Measurements from ENCODE around the gene PER1. TPM values are rescaled to one million over a fixed set of nuclear protein-coding genes. Genes with fewer than 3 reads are reported as not detected.

The PER1 gene
- total and polyA plus RNA-seq, 9 of the 15 experiments (the other 6 are each of a cell fraction or from before 2014, with no cell fraction given), result 0.13 to 26.0 (median 3.4) TPM

- H2AFZ ChIP-seq (ENCODE audit: low read depth, low read length), result peak overlapping the region; percentile 49
- ATAC-seq (no peak), DNase-seq (ENCODE audit: extremely low read depth in 1 of 4, low spot score in 3 of 4) (no peak), FAIRE-seq (peak; percentile 19)
- intact Hi-C loops (cut with micrococcal nuclease) (loop anchor here (5.0 kb wide), 2 partner anchors 37 to 52 kb away; partner anchors contain the start of gene HES7), in situ Hi-C loops (cut with MboI) (no loop called here)
- no peaks in the 10 kb centered on the region for H3K36me3 ChIP-seq (ENCODE audit: control insufficient read depth, insufficient read depth, low read length)
- peak overlapping the region; percentile 83 to 84; a peak in 3 of 4 replicates for H3K9ac ChIP-seq (ENCODE audit: insufficient read depth in 1 of 2, low read depth in 2 of 2, low read length in 2 of 2)
- no peaks in the 10 kb centered on the region for H3K9me1 ChIP-seq (ENCODE audit: control insufficient read depth, insufficient read depth, low read length)
- peak overlapping the region; percentile 27 for H3K4me3 ChIP-seq
- H3K79me2 ChIP-seq (ENCODE audit: control insufficient read depth, insufficient read depth, low read length), result peaks cover 10% of the 10 kb centered on the region
- H3K9me3 ChIP-seq (replicated peaks; ENCODE audit: control insufficient read depth, insufficient read depth, low read depth, low read length), result no peaks in the 10 kb centered on the region
- ChIA-PET CTCF (ENCODE audit: low intra/inter-chr PET ratio) (no interaction called here), POLR2A (interaction anchor here (0.5 to 4.7 kb wide), 33 partner anchors 10 to 689 kb away, joined by 3 to 105 read pairs (median 6); partner anchors contain the start of genes AURKB, BORCS6, HES7 and MPDU1)
- BruUV-seq (replicated peaks), result no TSS peak
- peaks cover 23 to 56% of the 10 kb centered on the region in 2 experiments; a peak in 4 of 5 replicates for H3K4me1 ChIP-seq (replicated peaks in 1 of 2; ENCODE audit: control insufficient read depth in 2 of 2, insufficient read depth in 2 of 2, low read length in 2 of 2)
- H3K27me3 ChIP-seq (ENCODE audit: control insufficient read depth in 2 of 2, insufficient read depth in 2 of 2, low read length in 2 of 2), result no peaks in the 10 kb centered on the region
- peak overlapping the region; percentile 99 for H3K27ac ChIP-seq (ENCODE audit: extremely low read depth, low read depth, low read length)
- 2% methylated on average over 14 of the region's 14 CpGs for WGBS (ENCODE audit: insufficient coverage, low coverage, missing lambda C conversion rate)
- no peaks in the 10 kb centered on the region; the same call in 1 of the 2 replicates for H4K20me1 ChIP-seq (replicated peaks; ENCODE audit: control insufficient read depth, insufficient read depth, low read length)
- peak overlapping the region; percentile 84 for H3K4me2 ChIP-seq (ENCODE audit: insufficient read depth, low read length)
- TF ChIP-seq GTF2E2 (tag; IDR thresholded peaks at IDR 0.05) (no peak), FOSL1 (tag; conservative IDR thresholded peaks at IDR 0.05) (0 out of 2 replicates have a peak, but pooled peaks have one; percentile 3), HCFC1 (IDR thresholded peaks at IDR 0.05; ENCODE audit: low read depth, low read length) (no peak), POLR2A (conservative IDR thresholded peaks at IDR 0.05) (no peak), ARID1B (IDR thresholded peaks at IDR 0.05) (no peak), MEF2D (tag; conservative IDR thresholded peaks at IDR 0.05; ENCODE audit: low read depth) (no peak), CBX3 (IDR thresholded peaks at IDR 0.05; ENCODE audit: borderline replicate concordance in 1 of 2, low read length in 2 of 2) (no peak), JUND (IDR thresholded peaks at IDR 0.05; ENCODE audit: borderline replicate concordance, low read depth, low read length) (no peak), JUND (tag; IDR thresholded peaks at IDR 0.05; ENCODE audit: borderline replicate concordance, low read depth, low read length) (no peak), NFXL1 (CRISPR knock-in tag; IDR thresholded peaks at IDR 0.05) (no peak), CBFA2T3 (IDR thresholded peaks at IDR 0.05) (no peak), RNF2 (IDR thresholded peaks at IDR 0.05) (no peak), KDM4B (IDR thresholded peaks at IDR 0.05; ENCODE audit: borderline replicate concordance in 2 of 2, low read depth in 1 of 2) (no peak), ARID2 (IDR thresholded peaks at IDR 0.05) (no peak), CEBPG (CRISPR knock-in tag; IDR thresholded peaks at IDR 0.05) (no peak), CEBPG (tag; conservative IDR thresholded peaks at IDR 0.05 in 1 of 2, IDR thresholded peaks at IDR 0.05 in 1 of 2) (no peak), ZNF444 (CRISPR knock-in tag; IDR thresholded peaks at IDR 0.05) (no peak)
- TF ChIP-seq, protein P1, sequence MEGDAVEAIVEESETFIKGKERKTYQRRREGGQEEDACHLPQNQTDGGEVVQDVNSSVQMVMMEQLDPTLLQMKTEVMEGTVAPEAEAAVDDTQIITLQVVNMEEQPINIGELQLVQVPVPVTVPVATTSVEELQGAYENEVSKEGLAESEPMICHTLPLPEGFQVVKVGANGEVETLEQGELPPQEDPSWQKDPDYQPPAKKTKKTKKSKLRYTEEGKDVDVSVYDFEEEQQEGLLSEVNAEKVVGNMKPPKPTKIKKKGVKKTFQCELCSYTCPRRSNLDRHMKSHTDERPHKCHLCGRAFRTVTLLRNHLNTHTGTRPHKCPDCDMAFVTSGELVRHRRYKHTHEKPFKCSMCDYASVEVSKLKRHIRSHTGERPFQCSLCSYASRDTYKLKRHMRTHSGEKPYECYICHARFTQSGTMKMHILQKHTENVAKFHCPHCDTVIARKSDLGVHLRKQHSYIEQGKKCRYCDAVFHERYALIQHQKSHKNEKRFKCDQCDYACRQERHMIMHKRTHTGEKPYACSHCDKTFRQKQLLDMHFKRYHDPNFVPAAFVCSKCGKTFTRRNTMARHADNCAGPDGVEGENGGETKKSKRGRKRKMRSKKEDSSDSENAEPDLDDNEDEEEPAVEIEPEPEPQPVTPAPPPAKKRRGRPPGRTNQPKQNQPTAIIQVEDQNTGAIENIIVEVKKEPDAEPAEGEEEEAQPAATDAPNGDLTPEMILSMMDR (IDR thresholded peaks at IDR 0.05 in 2 of 3, conservative IDR thresholded peaks at IDR 0.05 in 1 of 3; ENCODE audit: insufficient read depth in 2 of 3, low read depth in 1 of 3, low read length in 3 of 3), result 0 out of 6 replicates have a peak, but pooled peaks of 1 of the 3 experiments have one; percentile 14
- TF ChIP-seq, protein P2, sequence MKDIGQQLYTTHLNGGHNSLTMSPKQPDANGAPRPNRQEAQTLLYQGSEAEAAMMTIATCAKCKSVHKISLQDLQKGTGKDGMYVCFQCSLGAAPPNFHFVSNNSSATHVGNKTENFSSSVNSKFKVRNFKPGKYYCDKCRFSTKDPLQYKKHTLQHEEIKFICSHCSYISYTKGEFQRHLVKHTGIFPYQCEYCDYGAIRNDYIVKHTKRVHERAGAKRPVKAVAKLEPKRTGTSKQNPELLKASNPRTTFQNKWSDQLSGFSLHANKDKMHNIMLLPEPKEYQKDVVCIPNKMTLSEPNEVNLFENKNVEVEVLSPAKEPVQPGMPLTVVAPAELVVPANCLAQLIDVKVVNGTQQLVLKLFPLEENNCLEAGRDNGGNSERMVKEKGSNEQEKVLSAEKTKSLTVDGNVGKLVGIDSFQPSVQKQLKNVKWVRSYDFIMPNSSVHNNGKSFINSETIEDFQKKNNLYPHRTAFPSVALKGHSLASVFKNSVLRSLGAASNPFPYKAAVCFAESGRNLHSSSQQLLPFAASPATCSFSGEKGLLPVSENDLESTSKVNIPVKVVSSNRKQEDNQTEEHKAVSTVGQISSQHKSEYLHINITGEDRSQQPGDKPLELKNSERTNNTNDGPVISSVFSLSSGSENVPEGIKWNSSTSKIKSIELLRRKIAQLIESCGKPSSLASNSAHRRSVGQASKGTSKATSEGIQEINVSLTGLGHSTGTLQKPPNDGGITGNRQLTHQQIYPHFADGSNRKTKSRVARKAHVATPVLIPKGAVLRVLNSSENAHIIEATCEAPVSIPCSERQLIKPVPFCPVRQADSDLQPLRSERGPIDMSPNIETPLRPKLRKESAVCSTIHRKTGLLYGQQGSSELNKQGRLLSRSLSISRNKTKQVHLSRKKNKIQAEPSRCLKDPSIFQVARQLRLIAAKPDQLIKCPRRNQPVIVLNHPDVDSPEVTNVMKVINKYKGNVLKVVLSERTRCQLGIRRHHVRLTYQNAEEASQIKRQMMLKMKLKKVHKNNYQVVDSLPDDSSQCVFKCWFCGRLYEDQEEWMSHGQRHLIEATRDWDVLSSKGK (CRISPR knock-in tag; IDR thresholded peaks at IDR 0.05), result no peak
Measured at GRCh38 chr17:8173871-8174322, 21.7 kb upstream of the PER1 start.

Measured in K562 (cell line).